K562 treated with DMSO at 1 percent for 48 hours (cell line): ENCODE results near the gene ACAD8. TPM values are rescaled to one million over a fixed set of nuclear protein-coding genes. Genes with fewer than 3 reads are reported as not detected.

ENCODE experiments used
- total RNA-seq: library from RNA; unstranded; fragments of 300-600 nt; gene quantifications from 2 replicates; pipeline ENCODE4 v1.2.3, GENCODE V29; 2022; ENCODE audit warnings: low replicate concordance; ENCODE audit errors: extremely low read depth

Gene ACAD8
- total RNA-seq: not detected in 2 replicates

DNA sequence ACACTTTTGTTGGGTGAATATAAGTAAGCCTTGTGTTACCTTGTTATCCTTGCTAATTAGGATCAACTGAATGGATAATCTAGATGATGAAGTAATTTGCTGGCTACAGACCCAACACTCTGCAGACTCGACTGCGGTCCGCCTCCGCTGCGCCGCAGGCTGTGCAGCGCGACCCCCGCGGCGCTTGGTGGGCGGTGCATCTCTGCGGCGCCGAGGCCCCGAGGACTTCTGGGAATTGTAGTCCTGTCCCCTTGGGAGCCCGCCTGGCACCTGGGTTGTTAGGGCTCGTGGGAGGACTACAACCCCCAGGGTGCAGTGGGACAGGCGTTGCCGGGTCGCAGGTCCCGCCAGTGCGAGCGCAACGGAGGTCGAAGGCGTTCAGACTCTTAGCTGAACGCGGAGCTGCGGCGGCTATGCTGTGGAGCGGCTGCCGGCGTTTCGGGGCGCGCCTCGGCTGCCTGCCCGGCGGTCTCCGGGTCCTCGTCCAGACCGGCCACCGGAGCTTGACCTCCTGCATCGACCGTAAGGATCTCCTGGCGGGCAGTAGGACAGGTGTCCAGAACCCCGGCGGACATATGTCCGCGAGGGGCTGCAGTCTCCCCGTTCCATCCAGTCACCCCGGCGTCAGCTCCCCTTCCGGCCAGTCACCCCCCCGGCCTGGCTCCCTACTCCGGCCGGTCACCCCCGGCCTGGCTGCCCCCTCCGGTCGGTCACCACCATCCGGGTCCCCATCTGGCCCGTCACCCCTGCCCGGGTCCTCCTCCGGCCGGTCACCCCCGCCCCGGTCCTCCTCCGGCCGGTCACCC is at the start of gene ACAD8, which contains the start of gene THYN1:
Gene ACAD8 (plus strand): TSS at position 381 of the 806 bp plus-strand sequence. CDS start 33 bp downstream, at position 414.
Gene THYN1 (minus strand): TSS at position 165 of the 806 bp plus-strand sequence. CDS start 470 bp downstream, outside the sequence.

DNA sequence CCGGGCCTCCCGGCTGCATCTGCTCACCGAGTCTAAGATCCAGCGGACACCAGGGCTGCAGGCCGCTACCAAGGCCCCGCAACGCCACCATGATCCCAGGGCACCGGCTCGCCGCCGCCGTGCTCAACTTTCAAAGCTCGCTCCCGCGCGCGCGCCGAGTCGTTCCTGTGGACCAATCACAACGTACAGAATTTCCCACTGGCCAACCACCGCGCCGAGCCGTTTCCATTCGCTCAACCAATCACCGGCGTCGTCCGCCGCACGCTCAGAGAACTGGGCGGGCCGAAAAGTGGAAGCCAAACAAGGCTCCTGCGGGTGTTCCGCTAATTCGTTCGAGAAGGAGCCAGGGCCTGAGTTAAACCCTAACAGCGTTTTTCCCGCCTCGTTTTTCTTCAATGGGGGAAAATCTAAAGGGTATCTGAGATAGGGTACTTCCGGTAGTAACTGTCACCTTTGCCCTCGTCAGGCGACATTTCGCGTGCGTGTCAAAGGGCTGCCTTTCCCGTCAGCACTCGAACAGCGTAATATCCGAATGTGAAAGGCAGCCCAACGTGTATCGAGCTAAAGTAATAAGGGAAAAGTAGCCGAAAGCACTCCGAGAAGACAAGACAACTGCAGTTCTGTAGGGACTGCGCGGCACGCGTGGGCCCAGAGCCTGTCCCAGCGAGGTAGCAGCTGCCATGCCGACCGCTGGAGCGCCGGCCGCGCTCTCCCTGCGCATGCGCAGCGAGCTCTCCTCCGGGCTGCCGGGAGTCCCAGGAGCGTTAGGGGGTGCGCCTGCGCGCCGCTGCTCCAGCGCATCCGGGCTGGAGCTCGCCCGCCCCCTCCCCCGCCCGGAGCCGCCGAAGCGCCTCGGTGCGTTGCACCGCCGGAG is 29.3 kb upstream of the ACAD8 start, which contains the start of the genes NCAPD3 and VPS26B:
Gene NCAPD3 (minus strand): TSS at position 132 of the 874 bp plus-strand sequence. CDS start 41 bp downstream, at position 91.
Gene VPS26B (plus strand): TSS at position 836 of the 874 bp plus-strand sequence. CDS start 452 bp downstream, outside the sequence.

GRCh38 chr11:134275534-134276395 is 22.4 kb downstream of the ACAD8 start, which contains the start of gene GLB1L3:
GLB1L3 (plus strand) TSS chr11:134276379; CDS start chr11:134276741, 362 bp downstream.

Other genes starting within 250 kb of the ACAD8 start
- not detected in 2 replicates for gene JAM3, start 184.5 kb upstream of the ACAD8 start, total RNA-seq
- not detected in 2 replicates for gene NCAPD3, start 29.6 kb upstream of the ACAD8 start, total RNA-seq
- not detected in 2 replicates for gene VPS26B, start 28.9 kb upstream of the ACAD8 start, total RNA-seq
- not detected in 2 replicates for gene THYN1, start 216 bp upstream of the ACAD8 start, total RNA-seq
- gene GLB1L3, start 22.8 kb downstream of the ACAD8 start, total RNA-seq: not detected in 2 replicates
- not detected in 2 replicates for gene GLB1L2, start 78.4 kb downstream of the ACAD8 start, total RNA-seq
- not detected in 2 replicates for gene B3GAT1, start 158.7 kb downstream of the ACAD8 start, total RNA-seq